ENCODE data around the gene CTSF. TPM values are rescaled to one million over a fixed set of nuclear protein-coding genes. Genes with fewer than 3 reads are reported as not detected.

Gene CTSF
- total and polyA plus RNA-seq, 12 donors, result 37.0 to 264 (median 133) TPM

DNA sequence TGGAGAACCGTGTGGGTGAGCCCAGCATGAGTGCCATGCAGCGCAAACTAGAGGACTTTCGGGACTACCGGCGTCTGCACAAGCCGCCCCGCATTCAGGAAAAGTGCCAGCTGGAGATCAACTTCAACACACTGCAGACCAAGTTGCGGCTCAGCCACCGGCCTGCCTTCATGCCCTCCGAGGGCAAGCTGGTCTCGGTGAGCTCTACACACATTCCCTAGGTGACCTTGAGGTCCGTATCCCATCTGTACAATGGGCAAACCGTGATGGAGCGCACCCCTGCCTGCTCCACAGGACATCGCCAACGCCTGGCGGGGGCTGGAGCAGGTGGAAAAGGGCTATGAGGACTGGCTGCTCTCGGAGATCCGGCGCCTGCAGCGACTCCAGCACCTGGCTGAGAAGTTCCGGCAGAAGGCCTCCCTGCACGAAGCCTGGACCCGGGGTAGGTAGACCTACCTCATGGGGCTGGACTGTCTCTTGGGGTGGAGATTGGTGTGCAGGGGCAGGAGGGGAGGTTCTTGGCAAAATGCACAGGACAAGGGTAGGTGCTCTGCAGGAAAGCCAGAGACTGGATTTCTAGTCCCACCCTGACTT, 10.6 kb downstream of the CTSF start:
- Histone ChIP-seq H3K4me1 (replicated peaks in 1 of 2) (peaks cover 0 to 6% of the 10 kb centered on the region in 2 donors), H3K9me3 (replicated peaks in 1 of 3) (no peaks in the 10 kb centered on the region), H3K4me3 (no peak overlapping the region), H3K36me3 (replicated peaks in 1 of 2) (no peaks in the 10 kb centered on the region), H3K27ac (no peak overlapping the region), H3K27me3 (no peaks in the 10 kb centered on the region)
- intact Hi-C loops (cut with DNase I), result no loop called here
- DNase-seq, result no peak
- 80 to 92% (median 91%) methylated on average over 1 to 24 of the region's 24 CpGs for WGBS, 4 donors
- TF ChIP-seq, protein P1, sequence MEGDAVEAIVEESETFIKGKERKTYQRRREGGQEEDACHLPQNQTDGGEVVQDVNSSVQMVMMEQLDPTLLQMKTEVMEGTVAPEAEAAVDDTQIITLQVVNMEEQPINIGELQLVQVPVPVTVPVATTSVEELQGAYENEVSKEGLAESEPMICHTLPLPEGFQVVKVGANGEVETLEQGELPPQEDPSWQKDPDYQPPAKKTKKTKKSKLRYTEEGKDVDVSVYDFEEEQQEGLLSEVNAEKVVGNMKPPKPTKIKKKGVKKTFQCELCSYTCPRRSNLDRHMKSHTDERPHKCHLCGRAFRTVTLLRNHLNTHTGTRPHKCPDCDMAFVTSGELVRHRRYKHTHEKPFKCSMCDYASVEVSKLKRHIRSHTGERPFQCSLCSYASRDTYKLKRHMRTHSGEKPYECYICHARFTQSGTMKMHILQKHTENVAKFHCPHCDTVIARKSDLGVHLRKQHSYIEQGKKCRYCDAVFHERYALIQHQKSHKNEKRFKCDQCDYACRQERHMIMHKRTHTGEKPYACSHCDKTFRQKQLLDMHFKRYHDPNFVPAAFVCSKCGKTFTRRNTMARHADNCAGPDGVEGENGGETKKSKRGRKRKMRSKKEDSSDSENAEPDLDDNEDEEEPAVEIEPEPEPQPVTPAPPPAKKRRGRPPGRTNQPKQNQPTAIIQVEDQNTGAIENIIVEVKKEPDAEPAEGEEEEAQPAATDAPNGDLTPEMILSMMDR (IDR thresholded peaks at IDR 0.05), result no peak
- no peak for TF ChIP-seq POLR2A (IDR thresholded peaks at IDR 0.05)

DNA sequence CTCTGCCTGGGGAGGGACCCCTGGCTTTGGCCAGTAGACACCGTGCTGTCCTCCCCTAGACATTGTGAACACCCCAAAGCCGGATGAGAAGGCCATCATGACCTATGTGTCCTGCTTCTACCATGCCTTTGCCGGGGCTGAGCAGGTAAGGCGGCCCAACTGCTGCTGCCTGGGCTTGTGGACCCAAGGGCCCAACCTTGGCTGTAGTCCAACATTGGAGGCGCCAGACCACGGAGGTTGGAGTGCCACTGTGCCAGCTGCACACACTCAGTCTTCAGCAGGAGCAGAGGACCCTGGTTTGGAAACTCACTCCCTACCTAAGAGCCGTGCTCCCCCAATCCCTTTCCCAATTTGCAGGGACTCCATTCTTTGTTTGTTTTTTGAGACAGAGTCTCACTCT, 12.3 kb downstream of the CTSF start:
- Histone ChIP-seq H3K36me3 (replicated peaks in 1 of 2) (no peaks in the 10 kb centered on the region), H3K27me3 (no peaks in the 10 kb centered on the region), H3K9me3 (replicated peaks in 1 of 3) (no peaks in the 10 kb centered on the region), H3K4me1 (replicated peaks in 1 of 2) (peaks cover 0 to 6% of the 10 kb centered on the region in 2 donors), H3K4me3 (no peak overlapping the region), H3K27ac (no peak overlapping the region)
- no peak for TF ChIP-seq POLR2A (IDR thresholded peaks at IDR 0.05)
- TF ChIP-seq, protein P1 (IDR thresholded peaks at IDR 0.05), result no peak
- intact Hi-C loops (cut with DNase I), result no loop called here
- DNase-seq, result no peak
- 53 to 100% (median 82%) methylated on average over 1 to 7 of the region's 7 CpGs for WGBS, 4 donors

DNA sequence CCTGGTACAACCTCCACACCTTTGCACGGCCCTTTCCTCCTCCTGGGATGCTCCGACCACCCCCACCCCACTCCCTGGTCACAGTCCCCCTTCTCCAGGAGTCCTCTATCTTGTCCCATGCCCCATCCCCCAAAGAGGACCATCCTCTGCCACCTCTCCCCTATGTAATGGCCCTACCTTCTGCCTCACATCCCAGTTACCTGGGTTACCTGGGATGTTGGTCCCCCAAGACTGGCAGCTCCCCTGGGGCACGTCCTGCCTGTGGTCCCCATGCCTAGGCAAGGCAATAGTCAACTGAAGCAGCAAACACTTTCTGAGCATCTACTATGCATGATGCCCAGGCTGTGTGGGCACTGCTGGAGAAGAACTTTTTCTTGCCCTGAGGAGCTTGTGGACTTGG, 13.0 kb downstream of the CTSF start:
- H3K4me3 ChIP-seq, result no peak overlapping the region
- H3K36me3 ChIP-seq (replicated peaks in 1 of 2), result no peaks in the 10 kb centered on the region
- 43 to 83% (median 72%) methylated on average over 2 to 3 of the region's 3 CpGs for WGBS, 4 donors
- no peak for TF ChIP-seq POLR2A (IDR thresholded peaks at IDR 0.05)
- TF ChIP-seq, protein P1 (IDR thresholded peaks at IDR 0.05), result no peak
- no peaks in the 10 kb centered on the region for H3K27me3 ChIP-seq
- no peak overlapping the region for H3K27ac ChIP-seq
- intact Hi-C loops (cut with DNase I), result no loop called here
- peaks cover 0 to 6% of the 10 kb centered on the region in 2 donors for H3K4me1 ChIP-seq (replicated peaks in 1 of 2)
- DNase-seq, result no peak
- no peaks in the 10 kb centered on the region for H3K9me3 ChIP-seq (replicated peaks in 1 of 3)

DNA sequence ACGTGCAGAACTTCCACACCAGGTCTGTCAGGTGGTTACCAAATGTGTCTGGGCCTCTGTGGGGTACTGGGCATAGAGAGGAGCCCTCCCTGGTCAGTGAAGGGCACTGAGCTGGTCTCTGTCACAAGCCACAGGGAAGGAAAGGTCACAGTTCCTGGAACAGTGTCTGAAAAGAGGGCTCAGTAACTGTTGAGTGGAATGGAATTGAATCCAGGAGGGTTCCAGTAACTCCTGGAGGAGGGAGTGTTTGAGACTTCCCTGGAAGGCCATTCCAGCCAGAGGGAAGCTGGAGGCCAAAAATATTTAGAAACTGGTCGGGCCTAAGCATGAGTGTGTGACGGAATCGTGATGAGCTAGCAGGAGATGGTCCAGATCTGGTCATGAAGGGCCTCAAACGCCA, 13.8 kb downstream of the CTSF start:
- H3K27ac ChIP-seq, result no peak overlapping the region
- H3K36me3 ChIP-seq (replicated peaks in 1 of 2), result no peaks in the 10 kb centered on the region
- WGBS, 4 donors, result 71 to 83% (median 82%) methylated on average over 4 to 5 of the region's 5 CpGs
- H3K4me1 ChIP-seq (replicated peaks in 1 of 2), result peaks cover 0 to 6% of the 10 kb centered on the region in 2 donors
- no peaks in the 10 kb centered on the region for H3K27me3 ChIP-seq
- no peaks in the 10 kb centered on the region for H3K9me3 ChIP-seq (replicated peaks in 1 of 3)
- no peak overlapping the region for H3K4me3 ChIP-seq
- no peak for DNase-seq
- intact Hi-C loops (cut with DNase I), result no loop called here
- TF ChIP-seq POLR2A (IDR thresholded peaks at IDR 0.05), result no peak
- TF ChIP-seq, protein P1 (IDR thresholded peaks at IDR 0.05), result no peak
